Erythroblast (primary cell): ENCODE data around the gene NR2C2.

Source experiments
- DNase-seq, 2 experiments: peaks; one replicate each; lab custom pipeline; 2025; lab: John Stamatoyannopoulos, UW
- GATA1 ChIP-seq: IDR thresholded peaks from 2 replicates; pipeline ENCODE4 v1.6.1; 2011; ENCODE audit warnings: low read depth, mild to moderate bottlenecking, control low read depth, low read length, moderate library complexity
- POLR2A ChIP-seq: IDR thresholded peaks from 2 replicates; pipeline ENCODE4 v1.6.1; 2011; ENCODE audit warnings: mild to moderate bottlenecking, low read length

Gene NR2C2

GRCh38 chr3:14957925-14958324 is 10.5 kb downstream of the NR2C2 start:
- no peak for DNase-seq
- TF ChIP-seq GATA1 (no peak), POLR2A (no peak)

GRCh38 chr3:14959359-14959943 is 12.1 kb downstream of the NR2C2 start:
- TF ChIP-seq GATA1 (no peak), POLR2A (no peak)
- DNase-seq, result no peak

- DNase-seq, result no peak
- TF ChIP-seq GATA1 (no peak), POLR2A (no peak)
These were observed 15.4 kb downstream of the NR2C2 start for GRCh38 chr3:14962762-14963161.

- TF ChIP-seq POLR2A (no peak), GATA1 (no peak)
- no peak for DNase-seq
These were observed 19.9 kb downstream of the NR2C2 start for GRCh38 chr3:14967285-14967684.

GRCh38 chr3:14969671-14970070 is 22.3 kb downstream of the NR2C2 start:
- no peak for DNase-seq
- TF ChIP-seq GATA1, result no peak
- TF ChIP-seq POLR2A, result no peak

GRCh38 chr3:14976317-14976716 is 28.9 kb downstream of the NR2C2 start:
- no peak for DNase-seq
- TF ChIP-seq GATA1 (no peak), POLR2A (no peak)

GRCh38 chr3:14980689-14981088 is 33.3 kb downstream of the NR2C2 start:
- no peak for TF ChIP-seq GATA1
- no peak for TF ChIP-seq POLR2A
- no peak for DNase-seq

GRCh38 chr3:14984581-14985113 is 37.3 kb downstream of the NR2C2 start:
- TF ChIP-seq GATA1 (no peak), POLR2A (no peak)

GRCh38 chr3:14988988-14989394 is 41.6 kb downstream of the NR2C2 start:
- TF ChIP-seq POLR2A (no peak), GATA1 (no peak)
- no peak for DNase-seq

More at GRCh38 chr3:14984581-14985113, 37.3 kb downstream of the NR2C2 start:
- no peak for DNase-seq

GRCh38 chr3:14989943-14990779 is 42.8 kb downstream of the NR2C2 start:
- no peak for TF ChIP-seq GATA1
- no peak for TF ChIP-seq POLR2A
- DNase-seq, result no peak

- TF ChIP-seq POLR2A (no peak), GATA1 (no peak)
- DNase-seq, result no peak
These were observed 43.4 kb downstream of the NR2C2 start for GRCh38 chr3:14990780-14991148.

GRCh38 chr3:14991151-14991742 is 43.9 kb downstream of the NR2C2 start:
- no peak for DNase-seq
- TF ChIP-seq POLR2A (no peak), GATA1 (no peak)

- DNase-seq, result no peak
- TF ChIP-seq GATA1, result no peak
- no peak for TF ChIP-seq POLR2A
These were observed 44.6 kb downstream of the NR2C2 start for GRCh38 chr3:14991818-14992612.
